ENCODE data around the gene C16orf74. TPM values are rescaled to one million over a fixed set of nuclear protein-coding genes. Genes with fewer than 3 reads are reported as not detected.

Gene C16orf74
- total and polyA plus RNA-seq, 2 of the 8 experiments (the other 6 are each of a cell fraction or from before 2014, with no cell fraction given), result 7.3 to 9.3 TPM

DNA sequence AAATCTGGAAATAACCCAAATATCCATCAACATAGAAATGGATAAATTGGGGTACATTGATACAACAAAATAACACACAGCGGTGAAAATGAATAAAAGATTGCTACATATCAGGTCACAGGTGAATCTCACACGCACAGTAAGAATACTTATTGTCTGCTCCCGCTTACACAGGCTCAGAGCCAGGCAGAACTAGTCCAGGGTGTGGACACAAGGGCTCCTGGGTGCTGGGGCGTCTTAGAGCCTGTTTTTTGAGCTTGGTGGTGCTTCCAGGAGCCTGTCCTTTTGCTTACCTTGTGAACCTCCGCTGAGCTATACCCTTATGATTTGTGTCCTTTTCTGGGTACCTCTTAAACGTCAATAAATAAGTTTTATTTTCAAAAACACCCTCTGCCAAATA is 19.8 kb upstream of the C16orf74 start:
- Histone ChIP-seq H3K23ac (ENCODE audit: insufficient read length) (no peak overlapping the region), H2BK120ac (replicated peaks; ENCODE audit: low read depth, low read length) (no peak overlapping the region), H4K8ac (ENCODE audit: extremely low read depth, insufficient read depth, low read length) (no peak overlapping the region), H3K4me2 (ENCODE audit: insufficient read depth in 1 of 2, low read depth in 2 of 2, low read length in 2 of 2) (no peak overlapping the region), H4K91ac (replicated peaks; ENCODE audit: insufficient read length, low read length) (no peak overlapping the region), H2BK5ac (ENCODE audit: low read depth, low read length) (no peak overlapping the region), H3K56ac (replicated peaks; ENCODE audit: insufficient read length, low read depth, low read length) (no peak overlapping the region), H3K4ac (replicated peaks; ENCODE audit: insufficient read length, low read depth, low read length) (no peak overlapping the region), H3K4me1 (replicated peaks in 1 of 4; ENCODE audit: control insufficient read depth in 3 of 4, insufficient read depth in 4 of 4, low read length in 3 of 4) (peaks cover 0 to 16% (median 10%) of the 10 kb centered on the region in 4 experiments; a peak in 5 of 7 replicates), H3K14ac (ENCODE audit: insufficient read length) (no peak overlapping the region), H2BK20ac (ENCODE audit: low read length) (no peak overlapping the region), H3K23me2 (ENCODE audit: low read depth, low read length) (no peaks in the 10 kb centered on the region), H3K9ac (replicated peaks in 1 of 4; ENCODE audit: extremely low read depth in 1 of 4, low read depth in 3 of 4, low read length in 3 of 4) (no peak overlapping the region), H2BK15ac (ENCODE audit: low read length) (no peak overlapping the region), H4K20me1 (replicated peaks in 1 of 2; ENCODE audit: control insufficient read depth in 1 of 2, insufficient read depth in 2 of 2, low read length in 2 of 2) (no peaks in the 10 kb centered on the region), H3K79me2 (ENCODE audit: control insufficient read depth in 1 of 2, insufficient read depth in 2 of 2, low read length in 2 of 2) (no peaks in the 10 kb centered on the region), H3K18ac (ENCODE audit: extremely low read depth, low read length) (no peak overlapping the region), H3K4me3 (ENCODE audit: extremely low read depth in 1 of 4, insufficient read depth in 2 of 4, low read depth in 3 of 4, low read length in 4 of 4) (no peak overlapping the region), H4K5ac (ENCODE audit: insufficient read length, low read depth, low read length) (no peak overlapping the region), H3K79me1 (ENCODE audit: low read depth, low read length) (peaks cover 3% of the 10 kb centered on the region; the same call in 1 of the 2 replicates), H2AK5ac (ENCODE audit: low read depth, low read length) (no peak overlapping the region), H3K9me3 (ENCODE audit: insufficient read depth in 2 of 2, low read depth in 1 of 2, low read length in 1 of 2) (no peaks in the 10 kb centered on the region), H2BK12ac (ENCODE audit: low read depth, low read length) (no peak overlapping the region), H3K36me3 (ENCODE audit: control insufficient read depth in 2 of 4, insufficient read depth in 4 of 4, low read length in 3 of 4) (no peaks in the 10 kb centered on the region), H3K27me3 (replicated peaks in 1 of 4; ENCODE audit: control insufficient read depth in 3 of 4, extremely low read depth in 1 of 4, insufficient read depth in 3 of 4, low read length in 3 of 4) (no peaks in the 10 kb centered on the region; a peak in 1 of 7 replicates), H2AFZ (ENCODE audit: low read length) (no peak overlapping the region), H3K27ac (ENCODE audit: low read depth, low read length) (no peak overlapping the region)
- ChIA-PET POLR2A (ENCODE audit: partially characterized antibody) (interaction anchor here (1.1 kb wide), 1 partner anchor 17 kb away, joined by 3 read pairs; no protein-coding TSS in a partner anchor), CTCF (ENCODE audit: partially characterized antibody) (interaction anchor here (1.0 to 2.6 kb wide), 4 partner anchors 9 to 42 kb away, joined by 3 to 9 read pairs (median 4); no protein-coding TSS in a partner anchor)
- no peak for FAIRE-seq
- TF ChIP-seq JUND (IDR thresholded peaks at IDR 0.05; ENCODE audit: low read length) (no peak), TAF1 (IDR thresholded peaks at IDR 0.05; ENCODE audit: low read depth, low read length) (no peak), RAD21 (IDR thresholded peaks at IDR 0.05 in 1 of 2, conservative IDR thresholded peaks at IDR 0.05 in 1 of 2; ENCODE audit: low read depth in 2 of 2, low read length in 2 of 2) (no peak), NANOG (IDR thresholded peaks at IDR 0.05; ENCODE audit: insufficient read depth, low read depth, low read length, poor library complexity, severe bottlenecking) (no peak), GTF2F1 (IDR thresholded peaks at IDR 0.05; ENCODE audit: borderline replicate concordance, low read depth, low read length) (no peak), POLR2AphosphoS5 (IDR thresholded peaks at IDR 0.05; ENCODE audit: low read depth, low read length) (no peak), YY1 (IDR thresholded peaks at IDR 0.05; ENCODE audit: low read depth, low read length) (no peak), PHF8 (conservative IDR thresholded peaks at IDR 0.05; ENCODE audit: low read depth, low read length) (no peak), ZNF274 (IDR thresholded peaks at IDR 0.05; ENCODE audit: borderline replicate concordance, extremely low read depth, low read length) (no peak), KDM1A (IDR thresholded peaks at IDR 0.05; ENCODE audit: borderline replicate concordance, low read length) (no peak), CEBPB (IDR thresholded peaks at IDR 0.05; ENCODE audit: low read depth, low read length) (no peak)
- DNase-seq (ENCODE audit: low read depth in 1 of 2, low spot score in 2 of 2), result no peak
- WGBS, 2 experiments (ENCODE audit: extremely low coverage in 1 of 2, insufficient coverage in 1 of 2, insufficient read length in 1 of 2, insufficient replicate concordance in 2 of 2, low coverage in 1 of 2, low lambda C conversion rate in 2 of 2, missing lambda C conversion rate in 1 of 2), result 90% methylated on average over 6 of the region's 6 CpGs; no CpG with 5 or more reads in 1 of the 2 experiments
